Measurements from ENCODE around the gene INPP5D. TPM values are rescaled to one million over a fixed set of nuclear protein-coding genes. Genes with fewer than 3 reads are reported as not detected.
"Not testable (repeated sequence)": the region's sequence is repeated elsewhere in the genome, so short reads cannot be mapped to it uniquely, and the experiment has no call there.

Gene INPP5D
- total RNA-seq, 4 donors from 2014 or later, result 8.0 to 12.5 (median 11.9) TPM

GRCh38 chr2:233186851-233187250, 126.7 kb downstream of the INPP5D start:
- intact Hi-C loops (cut with DNase I), result no loop called here
- Histone ChIP-seq H3K9me3 (no peaks in the 10 kb centered on the region), H3K36me3 (peaks cover 0 to 66% (median 21%) of the 10 kb centered on the region in 4 donors), H3K27ac (replicated peaks in 1 of 4) (no peak overlapping the region), H3K4me3 (no peak overlapping the region), H3K27me3 (no peaks in the 10 kb centered on the region), H3K4me1 (no peaks in the 10 kb centered on the region)
- 91% methylated on average over 4 of the region's 5 CpGs for WGBS
- TF ChIP-seq POLR2AphosphoS5 (IDR thresholded peaks at IDR 0.05), result no peak
- TF ChIP-seq POLR2A (IDR thresholded peaks at IDR 0.05; ENCODE audit: low read depth), result no peak
- TF ChIP-seq EP300 (IDR thresholded peaks at IDR 0.05), result no peak
- no peak for TF ChIP-seq CTCF (IDR thresholded peaks at IDR 0.05)
- DNase-seq (ENCODE audit: extremely low spot score), result no peak

- 90% methylated on average over 5 of the region's 8 CpGs for WGBS
- no peak overlapping the region for H3K4me3 ChIP-seq
- H3K9me3 ChIP-seq, result no peaks in the 10 kb centered on the region
- H3K27ac ChIP-seq (replicated peaks in 1 of 4), result no peak overlapping the region
- intact Hi-C loops (cut with DNase I), result no loop called here
- no peaks in the 10 kb centered on the region for H3K4me1 ChIP-seq
- no peaks in the 10 kb centered on the region for H3K27me3 ChIP-seq
- no peak for DNase-seq (ENCODE audit: extremely low spot score)
- TF ChIP-seq EP300 (IDR thresholded peaks at IDR 0.05) (no peak), CTCF (IDR thresholded peaks at IDR 0.05) (no peak), POLR2A (IDR thresholded peaks at IDR 0.05; ENCODE audit: low read depth) (no peak), POLR2AphosphoS5 (IDR thresholded peaks at IDR 0.05) (no peak)
- H3K36me3 ChIP-seq, result peaks cover 0 to 55% (median 17%) of the 10 kb centered on the region in 4 donors
Observed at GRCh38 chr2:233189025-233189424, 128.9 kb downstream of the INPP5D start.

- H3K4me1 ChIP-seq; H3K9me3 ChIP-seq; intact Hi-C loops (cut with DNase I); H3K27ac ChIP-seq (replicated peaks in 1 of 4); H3K27me3 ChIP-seq; DNase-seq (ENCODE audit: extremely low spot score); H3K4me3 ChIP-seq: not testable (repeated sequence)
- 81% methylated on average over 2 of the region's 2 CpGs for WGBS
- peaks cover 0 to 59% (median 21%) of the 10 kb centered on the region in 4 donors for H3K36me3 ChIP-seq
Observed at GRCh38 chr2:233191016-233191415, 130.9 kb downstream of the INPP5D start.

- Histone ChIP-seq H3K4me1 (no peaks in the 10 kb centered on the region), H3K27me3 (no peaks in the 10 kb centered on the region), H3K4me3 (no peak overlapping the region), H3K36me3 (peaks cover 0 to 57% (median 19%) of the 10 kb centered on the region in 4 donors), H3K9me3 (no peaks in the 10 kb centered on the region), H3K27ac (replicated peaks in 1 of 4) (no peak overlapping the region)
- 83% methylated on average over 11 of the region's 11 CpGs for WGBS
- DNase-seq (ENCODE audit: extremely low spot score), result no peak
- TF ChIP-seq POLR2AphosphoS5 (IDR thresholded peaks at IDR 0.05), result no peak
- no peak for TF ChIP-seq POLR2A (IDR thresholded peaks at IDR 0.05; ENCODE audit: low read depth)
- TF ChIP-seq EP300 (IDR thresholded peaks at IDR 0.05), result no peak
- intact Hi-C loops (cut with DNase I), result no loop called here
Observed at GRCh38 chr2:233193738-233194137, 133.6 kb downstream of the INPP5D start.

- Histone ChIP-seq H3K4me3 (no peak overlapping the region), H3K27me3 (no peaks in the 10 kb centered on the region), H3K36me3 (peaks cover 0 to 45% (median 16%) of the 10 kb centered on the region in 4 donors), H3K9me3 (no peaks in the 10 kb centered on the region), H3K4me1 (no peaks in the 10 kb centered on the region), H3K27ac (replicated peaks in 1 of 4) (no peak overlapping the region)
- no peak for TF ChIP-seq CTCF (IDR thresholded peaks at IDR 0.05)
- TF ChIP-seq POLR2A (IDR thresholded peaks at IDR 0.05; ENCODE audit: low read depth), result no peak
- TF ChIP-seq EP300 (IDR thresholded peaks at IDR 0.05), result no peak
- TF ChIP-seq POLR2AphosphoS5 (IDR thresholded peaks at IDR 0.05), result no peak
- intact Hi-C loops (cut with DNase I), result no loop called here
- DNase-seq (ENCODE audit: extremely low spot score), result no peak
- 99% methylated on average over 5 of the region's 5 CpGs for WGBS
Observed at GRCh38 chr2:233195027-233195426, 134.9 kb downstream of the INPP5D start.

- H3K9me3 ChIP-seq, result no peaks in the 10 kb centered on the region
- DNase-seq (ENCODE audit: extremely low spot score), result no peak
- no peak for TF ChIP-seq CTCF (IDR thresholded peaks at IDR 0.05)
- no peak for TF ChIP-seq POLR2A (IDR thresholded peaks at IDR 0.05; ENCODE audit: low read depth)
- TF ChIP-seq EP300 (IDR thresholded peaks at IDR 0.05), result no peak
- TF ChIP-seq POLR2AphosphoS5 (IDR thresholded peaks at IDR 0.05), result no peak
- no peaks in the 10 kb centered on the region for H3K4me1 ChIP-seq
- intact Hi-C loops (cut with DNase I), result no loop called here
- 75% methylated on average over 4 of the region's 6 CpGs for WGBS
- H3K4me3 ChIP-seq, result no peak overlapping the region
- no peak overlapping the region for H3K27ac ChIP-seq (replicated peaks in 1 of 4)
- H3K36me3 ChIP-seq, result peaks cover 0 to 41% (median 14%) of the 10 kb centered on the region in 4 donors
- no peaks in the 10 kb centered on the region for H3K27me3 ChIP-seq
Observed at GRCh38 chr2:233197022-233197421, 136.9 kb downstream of the INPP5D start.
